Large intestine (tissue), 3 donors: ENCODE data around the gene XKR7. TPM values are rescaled to one million over a fixed set of nuclear protein-coding genes. Genes with fewer than 3 reads are reported as not detected.
A peak's percentile ranks its signal among the peaks of the same experiment; 100 is the strongest.

Source experiments
- DNase-seq, 2 donors: peaks; one replicate each; pipeline versions ENCODE4 v3.0.0 to v3.0.0-alpha.2; 2013
- H3K27ac ChIP-seq: one replicate; pipeline ENCODE4 v1.5.1; 2013; ENCODE audit warnings: low read length
- H3K27me3 ChIP-seq: 2 replicates; pipeline ENCODE4 v1.6.1; 2013; ENCODE audit warnings: low read length; ENCODE audit not compliant: control insufficient read depth, insufficient read depth
- H3K36me3 ChIP-seq: 2 replicates; pipeline ENCODE4 v1.6.1; 2013; ENCODE audit warnings: low read length; ENCODE audit not compliant: control insufficient read depth, insufficient read depth
- H3K4me1 ChIP-seq: one replicate; pipeline ENCODE4 v1.6.1; 2013; ENCODE audit warnings: low read length; ENCODE audit not compliant: control insufficient read depth, insufficient read depth
- H3K4me3 ChIP-seq: one replicate; pipeline ENCODE4 v1.5.1; 2013; ENCODE audit warnings: low read length
- H3K9me3 ChIP-seq: one replicate; pipeline ENCODE4 v1.6.1; 2013; ENCODE audit warnings: mild to moderate bottlenecking, low read depth, low read length, moderate library complexity; ENCODE audit not compliant: control insufficient read depth
- WGBS: methylation state at CpG from one replicate; pipeline ENCODE4 v1.1.5; 2013; ENCODE audit warnings: low lambda C conversion rate; ENCODE audit not compliant: insufficient coverage; 5-methylcytosine and 5-hydroxymethylcytosine counted together
- polyA plus RNA-seq: library from polyadenylated mRNA; unstranded; fragments of 120-200 nt; gene quantifications from one replicate; pipeline ENCODE4 v1.2.1, GENCODE V29; 2013

XKR7 gene
- polyA plus RNA-seq, 1 donor = 0.81 TPM

- no peak overlapping the region for H3K4me3 ChIP-seq
- WGBS = 89% methylated on average over 1 of the region's 2 CpGs
- no peak overlapping the region for H3K27ac ChIP-seq
- H3K36me3 ChIP-seq = no peaks in the 10 kb centered on the region
- DNase-seq = no peak
- H3K4me1 ChIP-seq = no peaks in the 10 kb centered on the region
- peaks cover 41% of the 10 kb centered on the region for H3K27me3 ChIP-seq
- no peaks in the 10 kb centered on the region for H3K9me3 ChIP-seq
These were observed 24.1 kb downstream of the XKR7 start for GRCh38 chr20:31992086-31992485.

GRCh38 chr20:31996996-31997395 is 29.0 kb downstream of the XKR7 start:
- H3K4me1 ChIP-seq = no peaks in the 10 kb centered on the region
- no peak overlapping the region for H3K27ac ChIP-seq
- peaks cover 41% of the 10 kb centered on the region for H3K27me3 ChIP-seq
- H3K4me3 ChIP-seq = no peak overlapping the region
- no peaks in the 10 kb centered on the region for H3K9me3 ChIP-seq
- no peaks in the 10 kb centered on the region for H3K36me3 ChIP-seq
- DNase-seq = no peak
- no CpG with 5 or more reads among the region's 18 CpGs for WGBS

- Histone ChIP-seq H3K9me3 (no peaks in the 10 kb centered on the region), H3K27ac (no peak overlapping the region), H3K4me3 (no peak overlapping the region), H3K4me1 (no peaks in the 10 kb centered on the region), H3K36me3 (no peaks in the 10 kb centered on the region), H3K27me3 (peaks cover 35% of the 10 kb centered on the region)
- no CpG with 5 or more reads among the region's 2 CpGs for WGBS
- DNase-seq = no peak
These were observed 30.3 kb downstream of the XKR7 start for GRCh38 chr20:31998246-31998645.

GRCh38 chr20:32003325-32003724 is 35.4 kb downstream of the XKR7 start:
- H3K4me3 ChIP-seq = no peak overlapping the region
- no peak for DNase-seq
- H3K9me3 ChIP-seq = no peaks in the 10 kb centered on the region
- WGBS = no CpG with 5 or more reads among the region's 2 CpGs
- peaks cover 19% of the 10 kb centered on the region for H3K27me3 ChIP-seq
- no peaks in the 10 kb centered on the region for H3K36me3 ChIP-seq
- no peak overlapping the region for H3K27ac ChIP-seq
- H3K4me1 ChIP-seq = no peaks in the 10 kb centered on the region

- H3K27me3 ChIP-seq = peaks cover 24% of the 10 kb centered on the region
- H3K4me1 ChIP-seq = no peaks in the 10 kb centered on the region
- no peaks in the 10 kb centered on the region for H3K36me3 ChIP-seq
- H3K27ac ChIP-seq = no peak overlapping the region
- no peak for DNase-seq
- no peaks in the 10 kb centered on the region for H3K9me3 ChIP-seq
- no peak overlapping the region for H3K4me3 ChIP-seq
These were observed 37.0 kb downstream of the XKR7 start for GRCh38 chr20:32004963-32005362.

GRCh38 chr20:32006053-32006452 is 38.1 kb downstream of the XKR7 start:
- H3K4me3 ChIP-seq = no peak overlapping the region
- WGBS = no CpG with 5 or more reads among the region's 5 CpGs
- no peak overlapping the region for H3K27ac ChIP-seq
- no peak for DNase-seq
- no peaks in the 10 kb centered on the region for H3K36me3 ChIP-seq
- H3K4me1 ChIP-seq = no peaks in the 10 kb centered on the region
- H3K9me3 ChIP-seq = no peaks in the 10 kb centered on the region
- H3K27me3 ChIP-seq = peaks cover 31% of the 10 kb centered on the region

GRCh38 chr20:32006841-32007786 is 39.2 kb downstream of the XKR7 start:
- no peaks in the 10 kb centered on the region for H3K9me3 ChIP-seq
- no peaks in the 10 kb centered on the region for H3K4me1 ChIP-seq
- H3K4me3 ChIP-seq = no peak overlapping the region
- H3K27me3 ChIP-seq = peaks cover 34% of the 10 kb centered on the region
- H3K36me3 ChIP-seq = no peaks in the 10 kb centered on the region
- H3K27ac ChIP-seq = no peak overlapping the region
- DNase-seq = no peak
- 33% methylated on average over 2 of the region's 8 CpGs for WGBS

- no peaks in the 10 kb centered on the region for H3K4me1 ChIP-seq
- no CpG with 5 or more reads among the region's 10 CpGs for WGBS
These were observed 40.1 kb downstream of the XKR7 start for GRCh38 chr20:32007787-32008616.

GRCh38 chr20:32009564-32009963 is 41.6 kb downstream of the XKR7 start:
- H3K4me3 ChIP-seq = no peak overlapping the region
- peaks cover 33% of the 10 kb centered on the region for H3K27me3 ChIP-seq
- H3K27ac ChIP-seq = no peak overlapping the region
- no peaks in the 10 kb centered on the region for H3K4me1 ChIP-seq
- WGBS = no CpG with 5 or more reads among the region's 7 CpGs
- no peaks in the 10 kb centered on the region for H3K36me3 ChIP-seq
- no peak for DNase-seq
- no peaks in the 10 kb centered on the region for H3K9me3 ChIP-seq

More at GRCh38 chr20:32007787-32008616, 40.1 kb downstream of the XKR7 start:
- Histone ChIP-seq H3K4me3 (no peak overlapping the region), H3K27me3 (peaks cover 31% of the 10 kb centered on the region), H3K27ac (no peak overlapping the region), H3K9me3 (no peaks in the 10 kb centered on the region), H3K36me3 (no peaks in the 10 kb centered on the region)
- DNase-seq = peak in 1 of 2 donors; percentile 17

- H3K27ac ChIP-seq = no peak within 1 kb of the TSS
- peaks cover 34% of the 10 kb centered on the region for H3K27me3 ChIP-seq
- H3K9me3 ChIP-seq = no peaks in the 10 kb centered on the region
- no CpG with 5 or more reads among the region's 2 CpGs for WGBS
- DNase-seq = no peak
- peak within 1 kb of the TSS; percentile 4 for H3K4me3 ChIP-seq
- no peaks in the 10 kb centered on the region for H3K36me3 ChIP-seq
- no peaks in the 10 kb centered on the region for H3K4me1 ChIP-seq
These were observed 42.1 kb downstream of the XKR7 start, which contains the start of gene CCM2L for GRCh38 chr20:32010101-32010500. Gene CCM2L (plus strand): TSS chr20:32010438. CDS start chr20:32010455, 17 bp downstream.
